HG03520 (cell line): ENCODE results near the gene TRAF6.
"Not testable (repeated sequence)": the region's sequence is repeated elsewhere in the genome, so short reads cannot be mapped to it uniquely, and the experiment has no call there.

Experiments
- ATAC-seq: cut with Tn5 transposase; IDR thresholded peaks from one replicate; pipeline ENCODE4 v1.9.1; 2021; ENCODE audit warnings: mild to moderate bottlenecking, moderate library complexity; ENCODE audit not compliant: unreplicated experiment

TRAF6 gene

DNA sequence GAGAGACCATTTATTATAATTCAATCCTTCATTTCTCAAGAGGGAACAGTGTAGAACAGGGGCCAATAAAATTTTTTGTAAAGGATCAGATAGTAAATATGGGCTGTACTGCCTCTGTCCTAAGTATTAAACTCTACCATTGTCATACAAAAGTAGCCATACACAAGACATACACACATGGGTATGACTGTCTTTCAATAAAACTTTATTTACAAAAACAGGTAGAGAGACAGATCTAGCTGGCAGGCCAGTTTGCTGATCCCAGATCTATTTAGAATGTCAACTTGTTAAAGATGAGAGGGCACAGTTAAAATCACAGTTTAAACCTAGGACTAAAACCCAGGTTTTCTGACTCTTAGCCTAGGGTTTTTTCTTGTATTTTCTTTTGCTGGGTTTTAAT, 16.7 kb downstream of the TRAF6 start:
- ATAC-seq: no peak

DNA sequence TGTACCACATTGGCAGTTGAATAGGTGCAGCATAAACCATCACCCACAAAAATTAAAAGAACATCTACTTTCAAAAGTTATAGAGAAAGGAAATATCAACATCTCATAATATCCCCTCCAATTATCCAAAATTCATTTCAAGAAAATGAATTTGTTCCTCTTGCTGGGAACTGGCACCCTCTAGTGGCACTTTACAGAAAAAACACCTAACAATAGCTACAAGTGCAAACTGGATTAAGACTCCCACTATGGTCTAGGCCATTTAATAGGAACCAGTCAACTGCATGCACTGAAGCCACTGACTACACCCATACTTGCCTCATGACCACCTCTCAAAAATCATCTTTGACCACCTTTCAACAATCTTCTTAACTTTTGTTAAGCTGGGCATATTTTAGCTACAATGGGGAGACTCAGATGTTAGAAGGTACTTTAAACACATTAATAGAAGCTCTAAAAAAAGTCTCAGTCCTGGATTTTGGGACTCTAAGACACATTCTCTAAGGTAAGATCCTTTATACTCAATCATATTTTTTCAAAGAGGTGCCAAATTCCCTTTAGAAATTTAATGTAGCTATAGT, 17.3 kb downstream of the TRAF6 start:
- ATAC-seq: no peak

DNA sequence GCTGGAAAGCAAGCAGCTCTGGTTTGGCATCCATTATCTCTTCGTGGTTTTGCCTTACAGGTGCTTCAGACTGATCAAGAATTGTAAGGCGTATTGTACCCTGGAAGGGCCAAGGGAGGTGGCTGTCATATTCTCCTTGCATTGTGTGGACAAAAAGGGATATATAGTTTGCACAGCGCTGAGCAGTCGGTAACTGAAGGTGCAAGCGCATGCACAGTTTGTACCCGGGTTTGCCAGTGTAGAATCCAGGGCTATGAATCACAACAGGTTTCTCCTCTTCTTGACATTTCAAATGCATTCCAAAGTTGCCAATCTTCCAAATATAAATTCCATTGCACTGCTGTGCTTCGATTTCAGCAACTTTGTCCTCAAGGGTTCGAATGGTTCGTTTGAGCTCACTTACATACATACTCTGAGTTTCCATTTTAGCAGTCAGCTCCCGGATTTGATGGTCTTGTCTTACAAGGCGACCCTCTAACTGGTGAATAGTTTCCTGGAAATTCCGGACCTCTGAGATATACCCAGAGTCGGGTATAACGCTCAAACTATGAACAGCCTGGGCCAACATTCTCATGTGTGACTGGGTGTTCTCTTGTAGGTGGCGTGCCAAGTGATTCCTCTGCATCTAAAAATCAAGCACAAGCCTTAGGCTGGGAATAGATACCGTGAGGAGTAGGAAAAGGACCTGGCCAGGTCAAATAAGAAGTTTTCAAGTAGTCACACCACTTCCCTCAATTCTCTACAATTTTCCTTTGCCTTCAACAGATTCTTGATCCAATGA, 19.9 kb downstream of the TRAF6 start:
- no peak for ATAC-seq

DNA sequence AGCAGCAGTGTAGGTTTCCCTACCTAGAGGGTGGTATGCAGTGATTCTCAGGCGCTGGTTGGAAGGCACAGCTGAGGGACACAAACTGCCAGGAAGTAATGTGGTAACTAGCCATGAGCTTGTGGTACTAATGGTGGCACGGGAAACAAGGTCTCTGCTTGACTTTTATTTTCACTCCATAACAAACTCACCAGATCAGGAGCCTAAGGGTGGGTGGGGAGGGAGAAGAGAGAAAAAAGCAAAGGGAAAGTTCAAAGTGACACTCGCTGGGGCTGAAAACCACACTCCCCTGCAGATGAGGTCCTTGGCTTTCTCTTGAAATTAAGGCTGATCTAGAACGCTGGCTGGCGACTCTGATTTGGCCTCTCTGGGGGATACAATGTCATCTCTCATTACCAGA, 22.0 kb downstream of the TRAF6 start:
- ATAC-seq: no peak

DNA sequence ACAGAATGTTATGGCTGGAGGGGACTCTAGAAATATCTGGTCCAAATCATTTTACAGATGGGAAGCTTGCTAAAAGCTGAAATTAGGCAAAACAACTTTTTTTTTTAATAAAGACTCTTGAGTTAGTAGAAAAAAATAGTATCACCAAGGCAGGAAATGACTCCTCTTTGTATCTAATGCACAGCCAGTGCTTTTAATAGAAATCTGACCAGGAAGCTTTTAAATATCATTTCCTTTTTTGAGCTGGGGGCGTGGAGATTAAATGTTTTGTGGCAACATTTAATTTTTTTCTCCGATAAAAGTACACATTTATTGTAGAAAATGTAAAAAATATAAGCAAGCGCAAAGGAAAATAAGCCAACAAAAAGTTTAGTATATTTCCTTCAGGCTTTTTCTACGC, 22.5 kb downstream of the TRAF6 start:
- ATAC-seq: no peak

DNA sequence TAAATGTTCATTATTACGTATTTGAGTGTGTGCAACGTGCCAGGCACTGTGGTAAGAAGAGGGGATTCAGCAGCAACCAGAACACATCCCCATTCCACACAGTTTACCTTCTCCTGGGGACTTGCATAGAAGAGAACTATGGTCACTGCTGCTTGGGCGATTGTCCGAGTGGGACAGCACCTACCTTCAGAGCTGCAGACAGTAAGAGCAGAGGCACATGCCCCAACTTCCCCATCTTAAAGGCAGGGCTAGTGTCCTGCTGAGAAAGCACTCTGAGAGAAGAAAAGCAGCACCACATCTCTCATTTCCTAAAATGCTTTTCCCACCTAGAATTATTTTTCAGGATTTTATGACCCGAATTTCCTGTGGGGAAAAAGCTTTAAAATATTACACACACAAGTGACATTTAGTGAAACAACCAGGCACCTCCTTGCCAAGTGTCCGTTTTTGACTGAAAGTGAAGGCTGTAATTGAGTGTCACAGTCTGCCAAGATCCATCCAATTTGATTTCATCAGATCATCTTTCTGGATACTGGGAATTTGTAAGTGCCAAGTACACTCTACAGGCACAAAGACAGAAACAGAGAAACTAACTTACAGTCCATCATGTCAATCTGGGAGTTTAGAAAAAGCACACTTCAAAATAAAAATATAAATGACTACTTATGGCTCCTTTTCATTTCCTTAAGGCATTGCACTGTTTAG, 24.6 kb downstream of the TRAF6 start:
- ATAC-seq: no peak

DNA sequence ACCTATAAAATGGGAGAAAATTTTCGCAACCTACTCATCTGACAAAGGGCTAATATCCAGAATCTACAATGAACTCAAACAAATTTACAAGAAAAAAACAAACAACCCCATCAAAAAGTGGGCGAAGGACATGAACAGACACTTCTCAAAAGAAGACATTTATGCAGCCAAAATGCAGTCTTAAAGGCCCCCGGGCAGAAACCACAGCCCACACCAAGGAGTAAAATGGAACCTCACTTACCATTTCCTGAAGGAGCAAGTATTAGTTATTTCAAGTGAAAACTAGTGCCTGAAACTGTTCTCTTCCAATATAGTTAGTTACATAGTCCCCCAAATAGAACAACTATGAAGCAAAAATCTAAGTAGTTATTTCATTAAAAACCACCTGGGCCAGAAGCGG, 27.0 kb downstream of the TRAF6 start:
- not testable (repeated sequence) for ATAC-seq

DNA sequence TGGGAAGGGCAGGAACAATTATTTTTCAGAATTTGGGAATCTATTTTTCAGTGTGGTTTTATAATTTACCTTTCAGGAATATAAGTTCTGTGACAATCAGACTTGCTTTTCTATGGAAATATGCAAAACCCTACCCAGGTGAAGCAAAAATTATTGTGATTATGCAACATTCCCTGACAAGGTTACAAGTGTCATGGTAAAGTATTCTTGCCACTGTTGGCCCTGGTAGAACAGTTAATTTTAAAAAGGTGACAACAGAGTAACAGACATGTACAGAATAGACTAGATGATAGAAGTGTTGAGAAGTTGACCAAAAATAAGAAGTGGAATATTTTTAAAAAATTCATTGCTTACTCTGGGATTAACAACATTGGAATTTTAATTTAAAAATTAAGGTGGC, 29.2 kb downstream of the TRAF6 start:
- no peak for ATAC-seq

DNA sequence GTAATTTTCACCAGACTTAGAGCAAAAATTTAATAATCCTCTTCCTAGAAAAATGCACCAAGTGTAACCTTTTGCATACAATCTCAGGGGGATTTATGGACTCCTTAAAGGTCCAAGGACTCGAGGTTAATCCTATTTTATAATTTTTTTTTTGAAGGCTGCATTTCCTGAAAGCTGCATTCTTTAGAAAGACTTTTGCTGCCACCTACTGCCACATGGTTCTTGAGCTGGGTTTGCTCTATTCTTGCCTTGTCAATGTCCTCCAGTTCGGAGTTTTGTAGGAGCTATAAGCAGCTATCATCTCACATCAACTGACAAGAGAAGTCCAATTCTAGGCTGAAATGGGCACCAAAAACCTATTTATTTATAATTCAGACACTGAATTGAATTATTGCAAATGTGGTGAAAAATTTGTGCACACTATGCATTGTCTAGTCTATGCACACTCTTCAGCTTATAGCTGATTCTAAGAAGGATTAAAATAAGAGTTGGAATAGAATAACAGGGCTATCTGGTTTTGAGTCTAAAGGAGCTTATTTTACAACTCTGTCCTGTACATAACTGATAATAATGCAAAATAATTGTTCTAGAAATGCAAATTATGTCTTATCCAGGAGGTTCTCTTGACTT, 31.3 kb downstream of the TRAF6 start:
- ATAC-seq: no peak

DNA sequence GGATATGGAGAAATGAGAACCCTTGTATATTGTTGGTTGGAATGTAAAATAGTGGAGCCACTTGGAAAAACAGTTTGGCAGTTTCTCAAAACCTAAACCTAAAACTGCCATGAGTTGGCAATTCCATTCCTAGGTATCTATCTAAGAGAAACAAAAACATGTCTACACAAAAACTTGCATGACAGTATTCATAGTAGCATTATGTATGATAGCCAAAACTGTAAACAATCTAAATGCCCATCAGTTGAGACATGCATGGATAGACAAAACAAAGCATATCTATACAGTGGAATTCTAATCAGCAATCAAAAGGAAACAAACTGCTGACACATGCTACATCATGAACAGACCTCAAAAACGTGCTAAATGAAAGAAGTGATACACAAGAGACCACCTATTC, 34.9 kb downstream of the TRAF6 start:
- ATAC-seq: no peak

DNA sequence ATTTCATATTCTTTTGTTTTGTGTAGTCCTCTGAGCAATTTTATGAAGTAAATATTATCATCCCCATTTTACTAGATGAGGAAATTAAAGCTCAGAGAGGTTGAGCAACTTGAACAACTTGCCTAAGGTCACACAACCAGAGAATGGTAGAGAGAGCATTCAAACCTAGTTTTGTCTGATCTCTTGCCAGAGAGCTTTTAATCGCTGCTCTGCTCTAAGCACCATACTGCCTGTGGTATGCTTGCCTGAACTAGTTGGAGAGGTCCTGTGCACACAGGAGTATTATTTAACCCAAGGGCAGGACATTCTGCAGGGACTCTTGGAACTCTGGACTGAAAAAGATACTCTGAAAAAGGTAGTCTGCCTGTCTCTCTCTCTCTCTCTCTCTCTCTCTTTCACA, 38.5 kb downstream of the TRAF6 start:
- ATAC-seq: no peak

DNA sequence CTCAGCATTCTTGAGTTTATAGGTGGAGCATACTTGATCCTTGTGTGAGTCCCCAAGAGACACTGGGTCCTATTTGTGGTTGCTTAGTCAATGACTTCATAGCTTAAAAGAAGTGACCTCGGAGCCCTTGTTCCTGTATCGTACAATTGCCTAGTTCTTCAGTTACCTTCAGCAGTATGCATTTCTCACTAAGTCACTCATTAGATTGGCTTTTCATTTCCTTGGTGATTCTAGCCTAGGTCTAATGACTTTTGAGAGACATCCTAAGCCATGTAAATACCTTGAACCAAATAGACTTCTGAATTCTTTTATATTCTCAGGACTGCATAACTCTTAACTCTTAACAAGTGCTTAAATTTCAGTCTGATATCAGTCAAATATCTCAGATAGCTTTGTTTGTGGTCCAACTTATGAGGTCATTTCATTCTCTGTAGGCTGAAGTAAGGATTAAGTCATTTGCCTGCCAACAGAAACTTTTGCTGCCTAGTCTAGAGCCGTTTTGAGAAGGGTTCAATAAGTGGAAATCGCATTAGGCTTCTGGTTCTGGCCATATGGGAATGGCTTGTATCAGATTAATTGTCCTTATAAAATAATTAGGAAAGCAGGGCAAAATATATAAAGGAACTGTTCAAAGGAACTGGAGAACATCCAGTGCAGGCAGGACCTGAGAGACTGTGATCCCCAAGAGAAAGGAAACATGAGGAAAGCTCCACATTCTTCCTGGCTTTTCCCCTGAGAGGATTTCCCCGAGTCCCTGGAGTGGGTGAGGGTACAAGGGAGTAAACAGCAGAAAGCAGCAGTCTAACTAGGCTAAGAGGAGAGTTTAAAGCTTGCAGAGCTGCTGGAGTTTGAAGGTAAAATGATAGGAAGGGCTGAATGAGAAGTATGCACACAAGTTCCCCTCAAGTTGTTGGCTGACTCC, 39.9 kb downstream of the TRAF6 start:
- no peak for ATAC-seq

DNA sequence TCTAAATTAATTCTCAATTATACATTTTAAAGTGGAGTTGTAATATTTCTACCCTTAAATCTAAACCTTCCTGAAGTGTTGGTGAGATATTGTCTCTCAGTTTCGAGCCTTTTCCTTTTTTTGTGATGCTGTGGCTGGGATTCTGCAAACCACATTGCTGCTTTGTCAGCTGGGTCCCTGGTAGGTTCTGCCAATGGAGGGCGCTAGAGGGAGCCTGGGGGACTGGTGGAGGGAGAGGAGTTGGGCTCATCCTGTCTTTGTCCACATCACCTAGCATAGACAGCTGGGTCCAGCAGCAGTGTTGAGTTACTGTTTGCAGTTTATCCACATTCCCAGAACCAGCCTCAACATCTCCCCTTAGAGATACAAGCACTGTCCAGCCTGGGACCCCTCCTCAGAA, 41.0 kb downstream of the TRAF6 start:
- no peak for ATAC-seq

DNA sequence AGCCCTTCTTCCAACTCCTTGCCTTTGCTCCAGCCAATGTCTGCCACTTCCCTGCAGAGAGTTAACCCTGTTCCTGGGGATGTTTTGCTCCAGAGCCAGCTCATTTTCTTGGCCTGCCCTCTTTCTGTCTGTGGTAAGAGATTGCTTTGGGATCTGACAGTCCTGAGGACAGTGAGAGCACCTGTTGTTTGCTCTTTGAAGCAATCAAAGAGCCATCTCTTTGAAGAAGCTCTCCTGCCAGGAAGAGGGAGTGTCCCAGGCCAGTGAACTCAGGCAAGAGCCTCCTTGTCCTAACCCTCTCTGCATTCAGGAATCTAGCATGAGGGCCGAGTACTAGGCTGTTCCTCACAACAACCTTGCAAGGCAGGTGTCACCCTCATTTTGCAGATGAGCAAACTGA, 42.2 kb downstream of the TRAF6 start:
- no peak for ATAC-seq

DNA sequence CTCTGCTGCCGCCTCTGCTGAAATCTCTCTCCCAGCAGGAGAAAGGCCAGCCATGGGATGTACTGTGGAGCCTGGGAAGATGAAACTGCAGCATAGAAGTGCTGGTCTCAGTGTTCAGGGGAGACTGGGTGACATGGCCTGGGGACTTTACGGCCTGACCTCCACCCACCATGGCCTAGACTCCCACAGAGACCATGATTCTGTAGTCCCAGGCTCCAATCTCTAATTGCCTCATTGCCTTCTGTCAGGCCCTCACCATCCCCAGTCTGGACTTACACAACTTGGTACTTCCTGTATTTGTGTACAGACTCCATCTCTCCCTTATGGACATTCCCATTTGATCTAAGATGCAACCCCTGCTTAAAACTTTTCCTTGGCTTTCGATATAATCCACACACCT, 43.1 kb downstream of the TRAF6 start:
- ATAC-seq: no peak

DNA sequence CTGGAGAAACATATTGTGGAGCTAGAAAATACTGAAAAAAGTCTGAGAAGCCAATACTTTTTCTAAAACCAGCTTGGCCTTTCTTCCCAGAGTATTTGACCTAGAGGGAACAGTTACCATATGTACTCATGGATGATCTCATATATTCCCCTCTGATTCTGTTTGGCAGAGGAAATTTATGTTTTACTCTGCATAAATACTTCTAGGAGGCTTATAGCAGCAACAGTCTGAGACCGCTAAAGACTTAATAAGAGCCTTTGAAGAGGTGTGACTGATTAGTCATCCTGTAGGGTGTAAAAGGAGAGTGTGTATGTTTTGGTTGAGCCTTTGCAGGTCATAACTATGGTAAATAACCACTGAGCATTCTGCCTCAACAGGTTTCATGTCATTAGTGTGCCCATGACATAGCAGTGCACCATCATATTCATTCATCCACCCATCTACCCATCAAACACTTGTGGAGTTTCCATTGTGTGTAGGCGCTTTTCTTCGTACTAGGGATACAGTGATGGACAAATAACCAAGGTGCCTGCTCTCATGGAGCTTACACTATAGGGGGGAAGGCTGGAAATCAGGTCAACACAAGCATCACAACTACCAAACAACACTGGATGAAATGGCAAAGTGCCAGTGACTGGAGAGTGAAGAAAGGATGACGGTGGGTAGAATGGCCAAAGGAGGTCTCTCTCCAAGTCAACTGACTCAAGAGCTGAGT, 44.5 kb downstream of the TRAF6 start:
- ATAC-seq: no peak

DNA sequence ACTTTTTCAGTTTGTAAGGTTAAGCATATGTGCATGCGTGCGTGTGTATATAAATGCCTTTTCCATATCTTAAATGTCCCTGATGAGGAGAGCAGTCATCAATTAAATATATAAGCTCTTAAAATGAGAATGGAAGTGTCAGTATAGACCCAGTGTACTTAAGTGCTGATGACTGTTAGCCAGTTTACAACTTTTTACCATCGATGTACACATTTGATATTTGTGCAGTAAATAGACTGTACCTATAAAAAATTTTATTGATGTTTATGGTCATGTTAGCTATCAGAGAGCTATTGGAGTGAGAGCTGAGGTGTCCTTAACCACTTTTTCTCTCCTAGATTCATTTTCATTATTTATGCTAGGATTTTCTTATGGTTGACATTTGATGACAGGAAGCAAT, 45.4 kb downstream of the TRAF6 start:
- ATAC-seq: no peak

DNA sequence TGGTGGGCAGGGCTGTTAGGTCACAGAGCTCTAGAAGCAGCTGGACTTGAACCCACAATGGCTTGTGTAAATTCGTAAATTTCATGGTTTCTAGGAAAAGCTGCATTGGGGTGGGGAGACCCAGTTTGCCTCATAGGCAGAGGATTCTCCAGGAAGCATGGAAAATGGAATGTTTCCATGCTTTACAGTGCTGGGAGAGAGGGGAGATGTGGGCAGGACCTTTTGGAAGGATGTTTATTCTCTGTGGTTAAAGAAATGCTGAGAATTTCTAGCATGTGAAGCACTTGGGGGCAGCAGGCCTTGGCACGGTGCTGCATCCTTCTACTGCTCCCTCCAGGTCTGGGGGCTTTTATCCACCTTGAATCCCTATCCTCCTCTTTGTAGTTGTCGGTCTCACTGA, 46.3 kb downstream of the TRAF6 start:
- ATAC-seq: no peak

DNA sequence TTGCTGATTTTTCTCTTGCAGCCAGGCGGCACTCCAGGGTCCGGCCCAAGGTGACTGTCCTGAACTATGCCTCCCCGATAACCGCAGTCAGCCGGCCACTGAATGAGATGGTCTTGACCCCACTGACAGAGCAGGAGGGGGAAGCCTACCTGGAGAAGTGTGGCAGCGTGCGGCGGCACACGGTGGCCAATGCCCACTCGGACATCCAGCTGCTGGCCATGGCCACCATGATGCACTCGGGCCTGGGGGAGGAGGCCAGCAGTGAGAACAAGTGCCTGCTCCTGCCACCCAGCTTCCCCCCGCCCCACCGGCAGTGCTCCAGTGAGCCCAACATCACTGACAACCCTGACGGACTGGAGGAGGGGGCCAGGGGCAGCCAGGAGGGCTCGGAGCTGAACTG, 47.8 kb downstream of the TRAF6 start:
- ATAC-seq: no peak

DNA sequence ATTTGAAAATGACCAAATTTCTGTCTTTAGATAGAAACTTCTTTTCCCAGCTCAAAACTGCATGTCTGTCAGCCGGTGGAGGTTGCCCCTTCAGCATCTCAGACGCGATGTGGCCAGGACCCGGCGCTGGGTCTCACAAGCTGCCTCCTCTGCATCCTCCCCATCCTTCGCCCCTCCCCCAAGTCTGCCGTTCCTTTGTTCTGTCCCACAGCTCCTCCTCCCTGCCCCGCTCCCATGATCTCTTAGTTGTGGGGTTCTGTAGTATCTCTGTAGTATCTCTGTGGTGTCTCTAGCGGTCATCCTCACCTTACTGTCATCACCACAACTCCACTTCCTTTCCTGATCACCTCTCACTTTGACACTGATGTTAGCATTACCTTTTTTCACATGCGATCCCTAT, 49.9 kb downstream of the TRAF6 start:
- ATAC-seq: no peak
